IPS-11a (cell line): ENCODE measurements around the gene UBE2G1.
A peak's percentile ranks its signal among the peaks of the same experiment; 100 is the strongest.
"Not testable (repeated sequence)": the region's sequence is repeated elsewhere in the genome, so short reads cannot be mapped to it uniquely, and the experiment has no call there.

Experiments used
- H3K4me3 ChIP-seq: one replicate; pipeline ENCODE4 v1.5.1; 2013; ENCODE audit warnings: low read depth, low read length, control low read depth

The UBE2G1 gene

DNA sequence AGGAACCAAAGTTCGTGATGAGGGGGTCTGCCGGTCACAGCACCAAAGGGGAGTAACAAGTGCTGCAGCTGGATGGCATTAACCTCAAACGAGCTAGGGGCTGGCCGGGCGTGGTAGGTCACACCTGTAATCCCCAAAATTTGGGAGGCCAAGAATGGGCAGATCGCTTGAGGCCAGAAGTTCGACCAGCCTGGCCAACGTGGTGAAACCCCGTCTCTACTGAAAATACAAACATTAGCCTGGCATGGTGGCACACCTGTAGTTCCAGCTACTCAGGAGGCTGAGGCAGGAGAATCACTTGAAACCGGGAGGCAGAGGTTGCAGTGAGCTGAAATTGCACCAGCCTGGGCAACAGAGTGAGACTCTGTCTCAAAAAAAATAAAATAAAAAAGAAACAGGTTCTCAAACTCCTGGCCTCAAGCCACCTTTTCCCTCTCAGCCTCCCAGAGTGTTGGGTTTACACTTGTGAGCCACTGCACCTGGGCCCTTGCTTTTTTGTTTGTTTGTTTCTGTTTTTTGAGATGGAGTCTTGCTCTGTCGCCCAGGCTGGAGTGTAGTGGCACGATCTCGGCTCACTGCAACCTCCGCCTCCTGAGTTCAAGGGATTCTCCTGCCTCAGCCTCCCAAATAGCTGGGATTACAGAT is 9.4 kb upstream of the UBE2G1 start:
- H3K4me3 ChIP-seq = not testable (repeated sequence)

DNA sequence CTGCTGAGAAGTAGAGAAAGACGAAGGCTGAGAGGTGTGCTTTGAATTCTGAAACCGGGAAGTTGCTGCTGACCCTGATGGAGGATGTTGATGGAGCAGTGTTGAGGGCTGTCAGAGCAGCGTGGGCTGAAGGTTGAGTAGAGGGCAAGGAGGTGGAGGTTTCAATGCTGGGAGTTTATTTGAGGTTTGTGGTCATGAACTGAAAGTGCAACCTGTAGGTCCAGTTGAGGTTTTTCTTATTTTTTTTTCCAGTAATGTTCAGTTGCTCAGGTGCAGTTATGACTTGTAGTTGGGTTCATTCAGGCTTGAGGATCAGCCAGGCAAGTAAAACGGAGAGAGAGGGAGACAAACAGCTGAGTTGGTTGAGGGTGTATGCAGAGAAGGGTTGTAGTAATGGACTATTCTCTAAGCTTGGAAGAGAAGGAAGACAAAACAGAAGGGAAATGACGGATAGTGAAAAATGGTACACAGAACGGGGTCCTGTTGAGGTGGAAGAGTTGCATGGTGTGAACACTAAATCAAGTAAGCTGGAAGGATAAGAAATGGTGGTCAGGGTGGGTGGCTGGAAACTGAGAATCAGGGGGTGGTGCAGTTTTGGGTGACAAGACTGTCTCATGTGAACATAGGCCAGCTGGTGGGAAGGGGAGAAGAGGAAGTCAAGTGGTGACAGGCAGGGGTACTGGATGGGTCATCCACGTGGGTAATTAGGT is 8.7 kb upstream of the UBE2G1 start:
- H3K4me3 ChIP-seq = no peak overlapping the region

DNA sequence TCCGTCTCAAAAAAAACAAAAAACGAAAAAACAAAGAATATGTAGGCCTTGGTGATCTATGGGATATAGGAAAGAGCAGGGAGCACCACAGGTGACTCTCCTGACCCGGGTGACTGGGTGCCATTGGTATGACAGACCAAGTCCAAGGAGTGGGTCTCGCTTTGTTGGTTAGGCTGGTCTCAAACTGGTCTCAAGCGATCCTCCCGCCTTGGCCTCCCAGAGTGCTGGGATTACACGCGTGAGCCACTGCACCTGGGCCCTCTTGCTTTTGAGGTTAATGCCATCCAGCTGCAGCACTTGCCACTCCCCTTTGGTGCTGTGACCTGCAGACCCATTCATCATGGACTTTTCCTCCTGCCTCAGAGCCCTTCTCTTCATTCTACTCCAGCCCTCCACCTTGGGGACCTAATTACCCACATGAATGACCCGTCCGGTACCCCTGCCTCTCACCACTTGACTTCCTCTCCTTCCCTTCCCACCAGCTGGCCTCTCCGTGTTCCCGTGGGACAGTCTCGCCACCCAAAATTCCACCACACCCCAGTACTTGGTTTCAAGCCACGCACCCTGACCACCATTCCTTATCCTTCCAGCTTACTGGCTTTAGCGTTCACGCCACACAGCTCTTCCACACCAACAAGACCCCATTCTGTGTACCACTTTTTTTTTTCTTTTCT is 3.2 kb upstream of the UBE2G1 start:
- H3K4me3 ChIP-seq = no peak overlapping the region

DNA sequence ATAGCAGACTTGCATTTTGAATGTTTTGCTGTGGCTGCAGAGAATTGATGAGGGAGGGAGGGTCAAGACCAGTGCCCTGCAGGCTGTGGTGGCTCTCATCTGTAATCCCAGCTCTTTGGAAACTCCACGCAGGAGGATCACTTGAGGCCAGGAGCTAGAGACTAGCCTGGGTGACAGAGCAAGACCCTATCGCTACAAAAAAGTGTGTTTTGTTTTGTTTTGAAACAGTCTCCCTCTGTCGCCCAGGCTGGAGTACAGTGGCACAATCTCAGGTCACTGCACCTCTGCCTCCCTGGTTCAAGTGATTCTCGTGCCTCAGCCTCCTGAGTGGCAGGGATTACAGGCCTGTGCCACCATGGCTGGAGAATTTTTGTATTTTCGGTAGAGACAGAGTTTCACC is 1.9 kb upstream of the UBE2G1 start:
- no peak overlapping the region for H3K4me3 ChIP-seq

GRCh38 chr17:4367177-4367576 is 702 bp upstream of the UBE2G1 start:
- H3K4me3 ChIP-seq = not testable (repeated sequence)

DNA sequence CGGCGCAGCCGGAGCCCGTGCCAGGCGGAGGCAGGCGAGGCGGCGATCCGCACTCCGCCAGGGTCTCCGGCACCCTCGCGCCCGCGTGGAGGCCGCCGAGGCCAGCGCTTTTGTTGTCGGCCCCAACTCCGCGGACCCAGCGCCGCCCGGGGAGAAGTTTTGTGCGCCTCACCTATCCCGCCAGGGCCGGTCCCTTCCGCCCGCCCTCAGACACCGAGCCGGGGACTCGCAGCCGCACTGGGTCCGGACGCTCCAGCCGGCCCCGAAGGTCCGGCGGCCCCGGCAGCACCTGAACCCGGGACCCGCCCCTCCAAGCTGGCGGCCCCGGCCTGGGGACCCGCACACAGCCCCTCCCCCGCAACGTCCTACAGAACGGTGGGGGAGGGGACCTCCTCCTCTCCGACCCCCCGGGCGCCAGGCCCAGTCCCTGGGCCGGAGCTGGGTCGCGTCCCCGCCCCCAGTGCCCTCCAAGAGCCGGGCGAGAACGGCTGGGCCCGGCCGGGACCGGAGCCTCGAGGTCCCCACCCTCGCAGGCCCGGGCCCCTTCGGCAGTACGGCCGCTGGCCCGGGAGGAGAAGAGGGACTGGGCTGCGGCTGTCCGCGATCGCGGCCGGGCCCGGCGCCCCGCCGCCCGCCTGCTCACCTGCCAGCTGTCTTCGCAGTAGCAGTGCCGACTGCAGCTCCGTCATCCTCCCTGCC is 698 bp downstream of the UBE2G1 start:
- peak overlapping the region; percentile 91 for H3K4me3 ChIP-seq

DNA sequence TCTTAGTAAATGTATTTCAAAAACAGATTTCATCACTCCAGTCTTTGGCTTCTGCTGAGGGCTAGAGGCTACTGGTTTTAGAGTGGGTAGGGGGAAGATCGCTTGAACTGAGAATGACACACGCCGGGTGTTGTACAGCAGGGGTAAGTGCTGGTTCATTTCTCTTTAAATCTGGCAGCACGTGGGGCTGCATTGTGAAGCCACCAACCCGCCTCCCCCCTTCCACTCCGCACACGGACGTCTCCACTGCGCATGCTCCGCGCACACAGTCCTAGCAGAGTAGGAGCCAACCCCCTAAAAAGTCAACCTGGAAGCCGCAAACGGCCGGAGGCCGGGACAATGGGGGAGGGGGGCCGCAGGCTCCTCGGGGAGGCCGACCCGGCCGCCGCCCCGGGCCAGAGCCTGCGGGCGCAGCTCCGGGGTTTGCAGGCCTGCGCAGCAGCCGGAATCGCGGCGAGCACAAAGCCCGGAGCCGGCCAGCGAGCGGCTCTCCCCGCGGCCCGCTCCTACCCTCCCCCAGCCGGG is 1.3 kb downstream of the UBE2G1 start:
- peak overlapping the region; percentile 91 for H3K4me3 ChIP-seq

DNA sequence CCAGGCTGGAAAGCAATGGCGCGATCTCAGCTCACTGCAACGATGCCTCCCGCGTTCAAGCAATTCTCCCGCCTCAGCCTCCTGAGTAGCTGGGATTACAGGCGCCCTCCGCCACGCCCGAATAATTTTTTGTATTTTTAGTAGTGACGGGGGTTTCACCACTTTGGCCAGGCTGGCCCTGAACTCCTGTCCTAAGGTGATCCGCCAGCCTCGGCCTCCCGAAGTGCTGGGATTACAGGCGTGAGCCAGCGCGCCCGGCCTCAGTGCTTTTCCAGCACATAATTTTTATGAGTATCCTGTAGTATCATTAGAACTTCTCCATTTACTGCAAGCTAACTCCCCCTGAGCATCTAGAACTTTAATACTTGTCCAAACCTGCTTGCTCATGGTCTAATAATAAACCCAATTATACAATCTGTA is 1.8 kb downstream of the UBE2G1 start:
- H3K4me3 ChIP-seq = peak overlapping the region; percentile 91

DNA sequence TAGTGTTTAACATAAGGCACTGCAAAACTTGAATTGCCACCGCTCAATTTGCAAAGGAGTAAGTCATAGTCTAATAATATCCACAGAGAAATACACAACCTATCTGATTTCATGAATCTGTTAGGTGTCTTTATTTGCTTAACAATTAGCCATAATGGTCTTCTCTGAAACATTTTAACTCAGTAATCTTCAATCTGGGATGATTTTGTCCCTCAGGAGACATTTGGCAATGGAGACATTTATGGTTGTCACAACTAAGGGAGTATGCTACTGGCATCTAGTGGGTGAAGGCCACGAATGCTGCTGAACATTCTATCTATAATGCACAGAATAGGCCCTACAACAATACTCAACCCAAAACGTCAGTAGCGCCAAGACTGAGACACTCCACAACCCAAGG is 4.3 kb downstream of the UBE2G1 start:
- no peak overlapping the region for H3K4me3 ChIP-seq

DNA sequence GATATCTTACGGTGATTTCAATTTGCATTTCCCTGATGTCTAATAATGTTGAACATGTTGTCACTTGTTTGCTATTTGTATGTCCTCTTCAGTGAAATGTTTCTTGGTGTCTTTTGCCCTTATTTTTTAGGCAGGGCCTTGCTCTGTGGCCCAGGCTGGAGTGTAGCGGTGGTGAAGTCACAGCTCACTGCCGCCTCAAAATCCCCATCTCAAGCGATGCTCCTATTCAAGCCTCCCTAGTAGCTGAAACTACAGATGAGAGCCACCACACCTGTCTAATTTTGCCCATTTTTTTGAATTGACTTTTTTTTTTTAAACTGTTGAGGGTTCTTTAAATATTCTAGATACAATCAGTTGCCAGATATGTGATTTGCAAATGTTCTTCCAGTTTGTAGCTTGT is 8.3 kb downstream of the UBE2G1 start:
- H3K4me3 ChIP-seq = no peak overlapping the region

DNA sequence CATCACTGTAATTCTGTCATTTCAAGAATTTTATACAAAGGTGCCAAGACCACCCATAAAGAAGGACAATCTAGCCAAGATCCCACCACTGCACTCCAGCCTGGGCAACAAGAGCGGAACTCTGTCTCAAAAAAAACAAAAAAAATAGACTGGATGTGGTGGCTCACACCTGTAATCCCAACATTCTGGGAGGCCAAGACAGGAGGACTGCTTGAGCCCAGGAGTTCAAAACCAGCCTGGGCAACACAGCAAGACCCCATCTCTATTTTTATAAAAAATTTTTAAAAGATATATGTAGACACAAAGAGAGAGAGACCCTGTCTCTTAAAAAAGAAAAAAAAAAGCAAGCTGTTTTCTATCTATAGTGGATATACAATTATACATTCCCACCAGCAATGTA is 8.8 kb downstream of the UBE2G1 start:
- H3K4me3 ChIP-seq = no peak overlapping the region

DNA sequence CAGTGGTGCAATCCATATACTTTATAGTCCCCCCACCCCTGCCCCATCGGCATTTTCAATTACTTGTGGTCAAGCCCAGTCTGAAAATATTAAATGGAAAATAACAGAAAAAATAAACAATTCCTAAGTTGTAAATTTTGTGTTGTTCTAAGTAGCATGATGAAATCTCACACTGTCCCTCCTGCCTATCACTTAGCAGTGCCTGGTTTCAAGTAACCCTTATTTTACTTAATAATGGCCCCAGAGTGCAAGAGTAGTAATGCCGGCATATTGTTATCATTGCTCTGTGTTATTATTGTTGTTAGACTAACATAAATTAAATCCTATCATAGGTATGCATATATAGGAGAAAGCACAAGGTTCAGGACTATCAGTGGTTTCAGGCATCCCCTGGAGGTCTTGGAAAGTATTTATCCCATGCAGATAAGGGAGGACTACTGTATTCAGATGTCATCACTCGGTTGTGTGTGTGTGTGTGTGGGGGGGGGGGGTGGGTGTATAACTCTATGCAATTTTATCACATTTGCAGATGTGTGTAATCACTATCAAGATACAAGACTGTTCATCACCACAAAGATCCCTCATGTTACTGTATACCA is 9.3 kb downstream of the UBE2G1 start:
- no peak overlapping the region for H3K4me3 ChIP-seq

DNA sequence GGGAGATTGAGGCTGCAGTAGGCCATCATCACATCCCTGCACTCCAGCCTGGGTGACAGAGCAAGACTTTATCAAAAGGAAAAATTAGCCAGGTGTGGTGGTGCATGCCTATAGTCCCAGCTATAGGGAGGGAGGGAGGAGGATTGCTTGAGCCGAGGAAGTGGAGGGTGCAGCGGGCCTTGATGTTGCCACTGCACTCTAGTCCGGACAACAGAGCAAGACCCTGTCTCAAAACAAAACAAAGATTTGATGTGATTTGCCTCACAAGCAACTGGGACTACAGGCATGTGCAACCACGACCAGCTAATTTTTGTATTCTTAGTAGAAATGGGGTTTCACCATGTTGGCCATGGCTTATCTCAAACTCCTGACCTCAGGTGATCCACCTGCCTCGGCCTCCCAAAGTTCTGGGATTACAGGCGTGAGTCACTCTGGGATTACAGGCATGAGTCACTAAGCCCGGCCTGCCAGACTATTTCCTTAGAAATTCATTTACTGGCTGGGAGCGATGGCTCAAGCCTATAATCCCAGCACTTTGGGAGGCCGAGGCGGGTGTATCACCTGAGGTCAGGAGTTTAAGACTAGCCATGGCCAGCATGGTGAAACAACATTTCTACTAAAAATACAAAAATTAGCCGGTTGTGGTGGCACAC is 11.5 kb downstream of the UBE2G1 start:
- H3K4me3 ChIP-seq = no peak overlapping the region

GRCh38 chr17:4354206-4354605 is 12.3 kb downstream of the UBE2G1 start:
- H3K4me3 ChIP-seq = no peak overlapping the region

GRCh38 chr17:4350214-4350613 is 16.3 kb downstream of the UBE2G1 start:
- H3K4me3 ChIP-seq = not testable (repeated sequence)

GRCh38 chr17:4345581-4346252 is 20.8 kb downstream of the UBE2G1 start:
- H3K4me3 ChIP-seq = no peak overlapping the region

GRCh38 chr17:4344926-4345325 is 21.5 kb downstream of the UBE2G1 start:
- H3K4me3 ChIP-seq = no peak overlapping the region

- no peak overlapping the region for H3K4me3 ChIP-seq
Measured at GRCh38 chr17:4342535-4342934, 23.9 kb downstream of the UBE2G1 start.

GRCh38 chr17:4341616-4341977 is 24.9 kb downstream of the UBE2G1 start:
- H3K4me3 ChIP-seq = no peak overlapping the region
